Measurements from ENCODE around the gene MAP4K4. TPM values are rescaled to one million over a fixed set of nuclear protein-coding genes. Genes with fewer than 3 reads are reported as not detected.
"Not testable (repeated sequence)": the region's sequence is repeated elsewhere in the genome, so short reads cannot be mapped to it uniquely, and the experiment has no call there.

The MAP4K4 gene
- total RNA-seq, 4 donors from 2014 or later: 33.8 to 47.3 (median 35.7) TPM

GRCh38 chr2:101763496-101764333 is 66.2 kb downstream of the MAP4K4 start:
- peaks cover 18 to 55% of the 10 kb centered on the region in 2 donors for H3K4me1 ChIP-seq
- no peak for DNase-seq
- H3K36me3 ChIP-seq: no peaks in the 10 kb centered on the region
- H3K27me3 ChIP-seq: no peaks in the 10 kb centered on the region
- no peak overlapping the region for H3K4me3 ChIP-seq (replicated peaks in 1 of 3)
- H3K9me3 ChIP-seq: no peaks in the 10 kb centered on the region
- 84 to 85% methylated on average over 5 of the region's 5 CpGs for WGBS, 2 donors
- TF ChIP-seq POLR2A (IDR thresholded peaks at IDR 0.05): no peak
- TF ChIP-seq CTCF (IDR thresholded peaks at IDR 0.05): no peak
- H3K27ac ChIP-seq: no peak overlapping the region
- intact Hi-C loops (cut with DNase I): no loop called here

GRCh38 chr2:101766337-101766736 is 68.8 kb downstream of the MAP4K4 start:
- 68 to 73% methylated on average over 2 of the region's 2 CpGs for WGBS, 2 donors
- peak overlapping the region in 2 of 3 donors; percentile 6 to 31 for H3K27ac ChIP-seq
- H3K27me3 ChIP-seq: no peaks in the 10 kb centered on the region
- H3K4me3 ChIP-seq (replicated peaks in 1 of 3): no peak overlapping the region
- no peak for TF ChIP-seq CTCF (IDR thresholded peaks at IDR 0.05)
- no peak for TF ChIP-seq POLR2A (IDR thresholded peaks at IDR 0.05)
- intact Hi-C loops (cut with DNase I): no loop called here
- H3K36me3 ChIP-seq: no peaks in the 10 kb centered on the region
- no peaks in the 10 kb centered on the region for H3K9me3 ChIP-seq
- DNase-seq: no peak
- H3K4me1 ChIP-seq: peaks cover 18 to 67% of the 10 kb centered on the region in 2 donors

- Histone ChIP-seq H3K4me3 (replicated peaks in 1 of 3) (no peak overlapping the region), H3K27me3 (no peaks in the 10 kb centered on the region), H3K9me3 (no peaks in the 10 kb centered on the region), H3K27ac (peak overlapping the region in 2 of 3 donors; percentile 6 to 31), H3K4me1 (peaks cover 20 to 73% of the 10 kb centered on the region in 2 donors), H3K36me3 (no peaks in the 10 kb centered on the region)
- TF ChIP-seq CTCF (IDR thresholded peaks at IDR 0.05) (no peak), POLR2A (IDR thresholded peaks at IDR 0.05) (no peak)
- no peak for DNase-seq
- WGBS, 2 donors: 78 to 79% methylated on average over 5 of the region's 5 CpGs
- intact Hi-C loops (cut with DNase I): no loop called here
Observed at GRCh38 chr2:101766871-101767739, 69.6 kb downstream of the MAP4K4 start.

DNA sequence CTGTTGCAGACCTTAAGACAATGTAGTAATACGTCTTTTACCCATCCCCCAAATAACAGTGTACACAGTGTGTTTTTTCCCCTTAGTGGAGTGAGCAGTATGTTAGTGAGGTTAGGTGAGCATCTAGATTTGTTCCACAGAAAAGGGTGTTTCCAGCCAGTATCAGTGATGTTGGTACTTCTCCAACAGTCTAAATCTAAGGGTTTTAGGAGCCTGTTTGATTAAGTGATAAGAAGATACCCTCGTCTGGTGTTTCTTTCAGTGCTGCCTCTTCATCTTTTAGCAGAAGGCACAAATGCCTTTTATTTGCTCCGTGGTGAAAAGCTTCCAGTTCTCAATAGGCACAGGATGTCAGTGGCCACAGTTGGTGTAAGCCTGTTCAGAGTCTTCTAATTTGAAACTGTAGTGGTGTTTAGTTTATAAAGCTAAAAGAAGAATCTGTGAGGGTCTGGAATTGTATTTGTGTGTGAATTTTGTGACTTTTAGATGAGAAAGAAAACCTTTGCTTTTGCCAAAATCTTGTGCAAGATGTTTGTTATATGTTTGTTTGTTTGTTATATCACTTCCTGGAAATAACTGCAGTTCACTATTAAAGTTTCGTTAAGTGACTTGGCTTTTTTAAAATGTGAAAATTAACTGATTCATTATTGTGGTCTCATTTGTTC is 71.2 kb downstream of the MAP4K4 start:
- Histone ChIP-seq H3K4me1 (peaks cover 17 to 58% of the 10 kb centered on the region in 2 donors), H3K4me3 (replicated peaks in 1 of 3) (no peak overlapping the region), H3K27ac (no peak overlapping the region), H3K36me3 (no peaks in the 10 kb centered on the region), H3K27me3 (no peaks in the 10 kb centered on the region), H3K9me3 (no peaks in the 10 kb centered on the region)
- no peak for DNase-seq
- intact Hi-C loops (cut with DNase I): no loop called here
- 63 to 71% methylated on average over 4 of the region's 4 CpGs for WGBS, 2 donors
- TF ChIP-seq CTCF (IDR thresholded peaks at IDR 0.05) (no peak), POLR2A (IDR thresholded peaks at IDR 0.05) (no peak)

DNA sequence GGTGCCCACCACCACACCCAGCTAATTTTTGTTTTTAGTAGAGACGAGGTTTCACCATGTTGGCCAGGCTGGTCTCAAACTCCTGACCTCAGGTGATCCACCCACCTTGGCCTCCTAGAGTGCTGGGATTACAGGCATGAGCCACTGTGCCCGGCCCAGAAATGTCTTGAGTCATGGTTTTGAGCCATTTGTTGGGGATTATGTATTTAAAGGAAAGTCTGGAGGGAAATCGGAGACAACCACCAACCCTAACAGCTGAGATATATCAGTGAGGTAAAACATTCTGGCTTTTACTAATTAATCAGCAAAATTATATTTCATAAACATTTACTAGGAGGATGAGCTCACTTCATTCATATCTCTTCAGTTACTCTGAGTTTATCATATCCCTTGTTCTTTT is 72.2 kb downstream of the MAP4K4 start:
- H3K27me3 ChIP-seq; intact Hi-C loops (cut with DNase I); H3K36me3 ChIP-seq; H3K9me3 ChIP-seq; H3K4me3 ChIP-seq (replicated peaks in 1 of 3); DNase-seq; H3K27ac ChIP-seq: not testable (repeated sequence)
- H3K4me1 ChIP-seq: peaks cover 17 to 55% of the 10 kb centered on the region in 2 donors
- 96 to 98% methylated on average over 3 of the region's 3 CpGs for WGBS, 2 donors

Measured in thyroid gland (tissue), 4 donors.